ENCODE measurements around the gene GCSH. TPM values are rescaled to one million over a fixed set of nuclear protein-coding genes. Genes with fewer than 3 reads are reported as not detected.

GCSH gene
- total and polyA plus RNA-seq, 2 of the 13 experiments (the other 11 are each of a cell fraction or from before 2014, with no cell fraction given), result 35.9 to 103 TPM

DNA sequence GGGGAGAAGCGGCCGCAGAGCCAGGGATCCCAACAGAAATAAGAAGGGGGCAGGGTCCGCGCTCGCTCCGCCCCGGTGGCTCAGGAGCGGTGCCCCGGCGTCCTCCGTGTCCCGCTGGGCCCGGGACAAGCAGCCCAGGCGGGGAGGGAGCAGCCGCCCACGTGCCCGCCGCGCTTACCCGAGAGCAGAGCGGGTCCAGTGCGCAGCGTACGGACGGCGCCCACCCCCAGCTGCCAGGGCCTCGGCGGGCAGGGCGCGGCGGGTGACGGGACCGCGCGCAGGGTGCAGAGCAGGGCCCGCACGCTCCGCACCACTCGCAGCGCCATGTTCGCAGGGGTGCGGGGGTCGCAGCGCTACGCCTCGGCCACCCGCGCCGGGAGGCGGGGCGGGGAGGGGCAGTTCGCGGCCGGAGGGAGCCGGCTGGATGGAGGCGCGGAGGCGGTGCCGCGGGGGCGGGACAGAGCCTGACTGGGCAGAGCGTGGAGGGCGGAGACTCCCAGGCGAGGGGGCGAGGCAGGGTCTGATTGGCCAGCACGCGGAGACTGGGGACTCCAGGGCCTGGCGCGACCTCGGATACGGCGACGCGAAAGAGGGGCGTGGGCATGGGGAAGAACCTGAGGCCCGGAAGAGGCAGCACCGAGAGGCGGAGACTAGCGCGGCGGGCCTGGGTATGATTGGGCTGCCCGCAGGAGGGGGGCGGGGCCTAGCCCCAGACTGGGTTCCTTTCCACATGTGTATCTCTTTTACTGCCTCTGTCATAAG is at the start of gene GCSH (continued):
- TF ChIP-seq ZNF607 (CRISPR knock-in tag; IDR thresholded peaks at IDR 0.05; ENCODE audit: borderline replicate concordance) (peak; percentile 83), XBP1 (CRISPR knock-in tag; IDR thresholded peaks at IDR 0.05) (no peak), SMARCC2 (IDR thresholded peaks at IDR 0.05) (no peak), HMGA1 (CRISPR knock-in tag; conservative IDR thresholded peaks at IDR 0.05) (no peak), ZNF550 (CRISPR knock-in tag; IDR thresholded peaks at IDR 0.05; ENCODE audit: borderline replicate concordance) (no peak), SRY (CRISPR knock-in tag; IDR thresholded peaks at IDR 0.05) (peak; percentile 88; the same call in 1 of the 2 replicates), ZNF614 (CRISPR knock-in tag; IDR thresholded peaks at IDR 0.05; ENCODE audit: borderline replicate concordance) (peak; percentile 0; the same call in 1 of the 2 replicates), CREM (IDR thresholded peaks at IDR 0.05) (0 out of 2 replicates have a peak, but pooled peaks have one; percentile 40), CREM (CRISPR knock-in tag; IDR thresholded peaks at IDR 0.05) (no peak), AGO1 (IDR thresholded peaks at IDR 0.05; ENCODE audit: low read depth, low read length, poor library complexity, severe bottlenecking) (no peak), MED13 (CRISPR knock-in tag; IDR thresholded peaks at IDR 0.05) (no peak), RFX1 (IDR thresholded peaks at IDR 0.05) (no peak), FLYWCH1 (CRISPR knock-in tag; IDR thresholded peaks at IDR 0.05) (no peak), SRSF9 (IDR thresholded peaks at IDR 0.05; ENCODE audit: borderline replicate concordance, insufficient read depth, low read depth, low read length, poor library complexity, severe bottlenecking) (no peak), ZSCAN31 (CRISPR knock-in tag; IDR thresholded peaks at IDR 0.05; ENCODE audit: low read depth) (peak; percentile 88), ZNF33A (CRISPR knock-in tag; IDR thresholded peaks at IDR 0.05; ENCODE audit: borderline replicate concordance) (no peak), PLRG1 (conservative IDR thresholded peaks at IDR 0.05) (no peak), ZBTB7B (CRISPR knock-in tag; IDR thresholded peaks at IDR 0.05) (peak; percentile 67; the same call in 1 of the 2 replicates)
- TF ChIP-seq, protein P1, sequence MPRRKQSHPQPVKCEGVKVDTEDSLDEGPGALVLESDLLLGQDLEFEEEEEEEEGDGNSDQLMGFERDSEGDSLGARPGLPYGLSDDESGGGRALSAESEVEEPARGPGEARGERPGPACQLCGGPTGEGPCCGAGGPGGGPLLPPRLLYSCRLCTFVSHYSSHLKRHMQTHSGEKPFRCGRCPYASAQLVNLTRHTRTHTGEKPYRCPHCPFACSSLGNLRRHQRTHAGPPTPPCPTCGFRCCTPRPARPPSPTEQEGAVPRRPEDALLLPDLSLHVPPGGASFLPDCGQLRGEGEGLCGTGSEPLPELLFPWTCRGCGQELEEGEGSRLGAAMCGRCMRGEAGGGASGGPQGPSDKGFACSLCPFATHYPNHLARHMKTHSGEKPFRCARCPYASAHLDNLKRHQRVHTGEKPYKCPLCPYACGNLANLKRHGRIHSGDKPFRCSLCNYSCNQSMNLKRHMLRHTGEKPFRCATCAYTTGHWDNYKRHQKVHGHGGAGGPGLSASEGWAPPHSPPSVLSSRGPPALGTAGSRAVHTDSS (CRISPR knock-in tag; conservative IDR thresholded peaks at IDR 0.05), result peak; percentile 16; the same call in 1 of the 2 replicates
- TF ChIP-seq, protein P2, sequence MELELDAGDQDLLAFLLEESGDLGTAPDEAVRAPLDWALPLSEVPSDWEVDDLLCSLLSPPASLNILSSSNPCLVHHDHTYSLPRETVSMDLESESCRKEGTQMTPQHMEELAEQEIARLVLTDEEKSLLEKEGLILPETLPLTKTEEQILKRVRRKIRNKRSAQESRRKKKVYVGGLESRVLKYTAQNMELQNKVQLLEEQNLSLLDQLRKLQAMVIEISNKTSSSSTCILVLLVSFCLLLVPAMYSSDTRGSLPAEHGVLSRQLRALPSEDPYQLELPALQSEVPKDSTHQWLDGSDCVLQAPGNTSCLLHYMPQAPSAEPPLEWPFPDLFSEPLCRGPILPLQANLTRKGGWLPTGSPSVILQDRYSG (CRISPR knock-in tag; IDR thresholded peaks at IDR 0.05), result 0 out of 2 replicates have a peak, but pooled peaks have one; percentile 35
- TF ChIP-seq, protein P3, sequence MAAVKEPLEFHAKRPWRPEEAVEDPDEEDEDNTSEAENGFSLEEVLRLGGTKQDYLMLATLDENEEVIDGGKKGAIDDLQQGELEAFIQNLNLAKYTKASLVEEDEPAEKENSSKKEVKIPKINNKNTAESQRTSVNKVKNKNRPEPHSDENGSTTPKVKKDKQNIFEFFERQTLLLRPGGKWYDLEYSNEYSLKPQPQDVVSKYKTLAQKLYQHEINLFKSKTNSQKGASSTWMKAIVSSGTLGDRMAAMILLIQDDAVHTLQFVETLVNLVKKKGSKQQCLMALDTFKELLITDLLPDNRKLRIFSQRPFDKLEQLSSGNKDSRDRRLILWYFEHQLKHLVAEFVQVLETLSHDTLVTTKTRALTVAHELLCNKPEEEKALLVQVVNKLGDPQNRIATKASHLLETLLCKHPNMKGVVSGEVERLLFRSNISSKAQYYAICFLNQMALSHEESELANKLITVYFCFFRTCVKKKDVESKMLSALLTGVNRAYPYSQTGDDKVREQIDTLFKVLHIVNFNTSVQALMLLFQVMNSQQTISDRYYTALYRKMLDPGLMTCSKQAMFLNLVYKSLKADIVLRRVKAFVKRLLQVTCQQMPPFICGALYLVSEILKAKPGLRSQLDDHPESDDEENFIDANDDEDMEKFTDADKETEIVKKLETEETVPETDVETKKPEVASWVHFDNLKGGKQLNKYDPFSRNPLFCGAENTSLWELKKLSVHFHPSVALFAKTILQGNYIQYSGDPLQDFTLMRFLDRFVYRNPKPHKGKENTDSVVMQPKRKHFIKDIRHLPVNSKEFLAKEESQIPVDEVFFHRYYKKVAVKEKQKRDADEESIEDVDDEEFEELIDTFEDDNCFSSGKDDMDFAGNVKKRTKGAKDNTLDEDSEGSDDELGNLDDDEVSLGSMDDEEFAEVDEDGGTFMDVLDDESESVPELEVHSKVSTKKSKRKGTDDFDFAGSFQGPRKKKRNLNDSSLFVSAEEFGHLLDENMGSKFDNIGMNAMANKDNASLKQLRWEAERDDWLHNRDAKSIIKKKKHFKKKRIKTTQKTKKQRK (IDR thresholded peaks at IDR 0.05; ENCODE audit: low read length), result no peak
- TF ChIP-seq, protein P4, sequence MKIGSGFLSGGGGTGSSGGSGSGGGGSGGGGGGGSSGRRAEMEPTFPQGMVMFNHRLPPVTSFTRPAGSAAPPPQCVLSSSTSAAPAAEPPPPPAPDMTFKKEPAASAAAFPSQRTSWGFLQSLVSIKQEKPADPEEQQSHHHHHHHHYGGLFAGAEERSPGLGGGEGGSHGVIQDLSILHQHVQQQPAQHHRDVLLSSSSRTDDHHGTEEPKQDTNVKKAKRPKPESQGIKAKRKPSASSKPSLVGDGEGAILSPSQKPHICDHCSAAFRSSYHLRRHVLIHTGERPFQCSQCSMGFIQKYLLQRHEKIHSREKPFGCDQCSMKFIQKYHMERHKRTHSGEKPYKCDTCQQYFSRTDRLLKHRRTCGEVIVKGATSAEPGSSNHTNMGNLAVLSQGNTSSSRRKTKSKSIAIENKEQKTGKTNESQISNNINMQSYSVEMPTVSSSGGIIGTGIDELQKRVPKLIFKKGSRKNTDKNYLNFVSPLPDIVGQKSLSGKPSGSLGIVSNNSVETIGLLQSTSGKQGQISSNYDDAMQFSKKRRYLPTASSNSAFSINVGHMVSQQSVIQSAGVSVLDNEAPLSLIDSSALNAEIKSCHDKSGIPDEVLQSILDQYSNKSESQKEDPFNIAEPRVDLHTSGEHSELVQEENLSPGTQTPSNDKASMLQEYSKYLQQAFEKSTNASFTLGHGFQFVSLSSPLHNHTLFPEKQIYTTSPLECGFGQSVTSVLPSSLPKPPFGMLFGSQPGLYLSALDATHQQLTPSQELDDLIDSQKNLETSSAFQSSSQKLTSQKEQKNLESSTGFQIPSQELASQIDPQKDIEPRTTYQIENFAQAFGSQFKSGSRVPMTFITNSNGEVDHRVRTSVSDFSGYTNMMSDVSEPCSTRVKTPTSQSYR (CRISPR knock-in tag; IDR thresholded peaks at IDR 0.05; ENCODE audit: borderline replicate concordance), result 0 out of 2 replicates have a peak, but pooled peaks have one; percentile 11
